Activated naive CD8-positive, alpha-beta T cell treated with anti-CD3 and anti-CD28 coated beads for 36 hours (primary cell): ENCODE data around the gene MAD1L1. TPM values are rescaled to one million over a fixed set of nuclear protein-coding genes. Genes with fewer than 3 reads are reported as not detected.

Source experiments
- DNase-seq: peaks from one replicate; pipeline ENCODE4 v3.0.0; 2021
- H3K27ac Mint-ChIP-seq: one replicate; pipeline ENCODE4 v1.8.0; 2022; ENCODE audit warnings: mild to moderate bottlenecking, moderate library complexity, mixed read lengths
- H3K27me3 Mint-ChIP-seq: one replicate; pipeline ENCODE4 v1.8.0; 2022; ENCODE audit warnings: mild to moderate bottlenecking, mixed read lengths
- H3K36me3 Mint-ChIP-seq: one replicate; pipeline ENCODE4 v1.8.0; 2021; ENCODE audit warnings: mild to moderate bottlenecking, mixed read lengths
- H3K4me1 Mint-ChIP-seq: one replicate; pipeline ENCODE4 v1.8.0; 2021; ENCODE audit warnings: mixed read lengths
- H3K4me3 Mint-ChIP-seq: one replicate; pipeline ENCODE4 v1.8.0; 2022; ENCODE audit warnings: mild to moderate bottlenecking, moderate library complexity, mixed read lengths
- H3K9me3 Mint-ChIP-seq: one replicate; pipeline ENCODE4 v1.8.0; 2022; ENCODE audit warnings: mixed read lengths
- total RNA-seq, 2 experiments: library from RNA; stranded (reverse); gene quantifications; one replicate each; pipeline ENCODE4 v1.2.3, GENCODE V29; 2021

Gene MAD1L1
- total RNA-seq, 2 experiments from 2014 or later = 36.5 to 37.8 TPM

DNA sequence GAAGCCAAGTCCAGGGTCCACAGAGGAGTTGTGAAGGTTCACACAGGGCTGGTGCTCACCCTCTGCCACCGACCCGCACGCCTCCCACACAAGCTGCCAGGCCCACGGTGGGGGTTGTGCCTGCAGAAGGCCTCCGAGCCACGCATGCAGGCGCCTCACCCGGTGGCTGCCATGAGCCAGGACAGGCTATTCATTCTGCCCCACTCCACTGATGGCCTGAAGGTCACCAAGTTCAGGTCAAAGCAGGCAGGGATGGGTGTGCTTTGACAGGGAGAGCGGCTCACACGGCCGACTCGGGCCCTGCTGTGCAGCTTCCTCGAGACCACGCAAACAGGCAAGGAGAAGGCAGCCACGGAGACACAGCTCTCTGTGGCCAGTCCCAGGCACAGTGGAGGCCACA lies 143.9 kb downstream of the MAD1L1 start:
- no peaks in the 10 kb centered on the region for H3K27me3 Mint-ChIP-seq
- no peak for DNase-seq
- H3K9me3 Mint-ChIP-seq = no peaks in the 10 kb centered on the region
- no peak overlapping the region for H3K4me3 Mint-ChIP-seq
- H3K4me1 Mint-ChIP-seq = peaks cover 31% of the 10 kb centered on the region
- no peak overlapping the region for H3K27ac Mint-ChIP-seq
- peaks cover 9% of the 10 kb centered on the region for H3K36me3 Mint-ChIP-seq

DNA sequence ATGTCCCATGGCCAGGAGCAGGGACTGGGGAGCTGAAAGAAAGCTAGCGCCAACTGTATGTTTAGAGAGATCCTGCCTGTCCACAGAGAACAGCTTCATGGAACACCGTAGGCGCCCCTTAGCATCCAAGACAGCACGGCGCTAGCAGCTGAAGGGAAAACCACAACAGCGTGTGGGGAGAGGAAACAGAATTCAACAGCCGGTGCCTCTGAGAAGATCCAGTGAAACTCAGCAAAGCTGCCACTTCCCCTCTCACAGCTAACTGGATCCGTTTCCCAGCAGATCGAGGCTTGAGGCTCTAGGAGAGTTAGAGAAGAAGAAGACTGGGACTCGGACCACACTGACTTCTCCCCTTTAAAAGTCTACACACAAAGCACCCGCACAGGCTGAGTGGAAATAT lies 145.0 kb downstream of the MAD1L1 start:
- DNase-seq = no peak
- no peak overlapping the region for H3K27ac Mint-ChIP-seq
- H3K4me3 Mint-ChIP-seq = no peak overlapping the region
- H3K36me3 Mint-ChIP-seq = peaks cover 6% of the 10 kb centered on the region
- H3K9me3 Mint-ChIP-seq = no peaks in the 10 kb centered on the region
- H3K4me1 Mint-ChIP-seq = peaks cover 34% of the 10 kb centered on the region
- H3K27me3 Mint-ChIP-seq = no peaks in the 10 kb centered on the region

DNA sequence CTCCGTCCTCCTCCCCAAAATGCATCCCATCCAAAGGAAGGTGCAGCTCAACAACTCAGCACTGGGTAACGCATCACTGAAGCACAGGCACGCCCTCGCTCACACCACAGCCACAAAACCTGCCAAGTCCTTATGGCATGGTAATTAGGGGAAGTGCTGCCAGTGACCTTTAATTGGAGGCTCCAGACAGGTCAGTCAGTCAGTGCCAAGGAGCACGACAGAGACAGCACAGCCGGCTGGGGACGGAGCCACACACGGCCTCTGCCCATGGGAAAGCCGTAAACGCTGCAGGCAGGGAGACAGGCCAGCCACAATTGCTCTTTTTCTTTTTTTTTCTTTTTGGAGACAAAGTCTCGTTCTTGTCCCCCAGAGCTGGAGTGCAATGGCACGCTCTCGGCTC lies 146.5 kb downstream of the MAD1L1 start:
- Mint-ChIP-seq H3K27me3 (no peaks in the 10 kb centered on the region), H3K4me3 (no peak overlapping the region), H3K4me1 (peaks cover 34% of the 10 kb centered on the region), H3K36me3 (peaks cover 6% of the 10 kb centered on the region), H3K27ac (no peak overlapping the region), H3K9me3 (no peaks in the 10 kb centered on the region)
- no peak for DNase-seq

- Mint-ChIP-seq H3K36me3 (peaks cover 6% of the 10 kb centered on the region), H3K4me1 (peaks cover 34% of the 10 kb centered on the region), H3K27ac (no peak overlapping the region), H3K27me3 (no peaks in the 10 kb centered on the region), H3K4me3 (no peak overlapping the region), H3K9me3 (no peaks in the 10 kb centered on the region)
- DNase-seq = no peak
These were observed 146.9 kb downstream of the MAD1L1 start for GRCh38 chr7:2085804-2086203.

DNA sequence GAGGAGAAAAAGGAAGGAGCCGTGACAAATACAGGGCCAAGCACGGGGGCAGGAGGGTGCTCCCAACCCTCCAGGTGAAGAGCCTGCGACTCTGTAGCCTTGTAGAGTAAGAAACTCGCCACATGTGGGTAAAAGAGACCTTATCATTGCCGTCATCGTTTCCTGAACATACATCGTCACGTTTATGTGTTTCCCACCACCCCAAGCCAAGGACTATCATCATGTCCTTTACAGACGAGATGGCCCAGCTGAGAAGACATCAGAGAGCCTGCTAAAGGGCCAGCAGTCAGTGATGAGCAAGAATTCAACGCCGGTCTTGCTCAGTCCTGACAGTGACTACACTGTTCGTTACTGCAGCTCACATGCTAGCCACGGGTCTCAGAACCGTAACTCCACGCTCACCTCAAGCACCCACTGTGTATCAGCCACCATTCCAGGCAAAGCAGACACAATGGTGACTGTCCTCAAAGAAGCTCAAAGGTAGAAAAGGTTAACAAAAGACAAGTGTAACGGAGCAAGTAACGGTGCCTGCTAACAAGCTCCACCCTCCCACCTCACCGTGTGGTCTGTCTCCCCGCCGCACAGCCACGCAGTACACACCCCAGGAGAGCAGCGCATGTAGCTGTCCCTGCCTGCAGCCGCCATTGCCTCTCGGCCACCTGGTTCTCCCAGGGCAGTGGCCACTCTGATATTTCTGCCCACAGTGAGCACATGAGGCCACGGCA lies 147.8 kb downstream of the MAD1L1 start:
- DNase-seq = no peak
- peak overlapping the region; percentile 12 for H3K27ac Mint-ChIP-seq
- peaks cover 34% of the 10 kb centered on the region for H3K4me1 Mint-ChIP-seq

GRCh38 chr7:2084331-2084730 lies 148.4 kb downstream of the MAD1L1 start:
- no peaks in the 10 kb centered on the region for H3K9me3 Mint-ChIP-seq
- H3K27me3 Mint-ChIP-seq = no peaks in the 10 kb centered on the region
- H3K27ac Mint-ChIP-seq = no peak overlapping the region
- H3K4me3 Mint-ChIP-seq = no peak overlapping the region
- H3K4me1 Mint-ChIP-seq = peaks cover 40% of the 10 kb centered on the region
- H3K36me3 Mint-ChIP-seq = peaks cover 6% of the 10 kb centered on the region
- DNase-seq = peak; percentile 37

More for the DNA sequence above, 147.8 kb downstream of the MAD1L1 start:
- peaks cover 6% of the 10 kb centered on the region for H3K36me3 Mint-ChIP-seq
- H3K27me3 Mint-ChIP-seq = no peaks in the 10 kb centered on the region
- H3K4me3 Mint-ChIP-seq = no peak overlapping the region
- no peaks in the 10 kb centered on the region for H3K9me3 Mint-ChIP-seq

DNA sequence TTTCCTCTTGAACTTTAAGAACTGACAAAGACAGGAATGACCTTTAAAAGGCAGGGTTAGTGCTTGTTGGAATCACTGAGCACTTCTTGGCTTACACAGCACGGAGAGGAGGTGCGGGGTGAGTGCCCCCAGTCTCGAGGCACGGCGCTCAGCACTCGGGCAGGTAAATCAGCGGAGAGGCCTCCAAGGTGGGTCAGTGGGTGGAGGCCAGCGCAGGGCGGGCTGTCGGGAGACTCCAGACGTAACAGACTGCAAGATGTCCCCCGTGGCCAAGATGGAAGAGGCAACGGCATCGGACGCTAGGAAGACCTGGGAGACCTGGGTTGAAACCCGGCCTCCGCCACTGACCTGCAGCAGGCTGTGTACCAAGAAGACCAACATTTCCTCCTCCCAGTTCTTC lies 149.4 kb downstream of the MAD1L1 start:
- Mint-ChIP-seq H3K36me3 (peaks cover 6% of the 10 kb centered on the region), H3K27ac (no peak overlapping the region), H3K4me1 (peaks cover 40% of the 10 kb centered on the region), H3K4me3 (no peak overlapping the region), H3K27me3 (no peaks in the 10 kb centered on the region), H3K9me3 (no peaks in the 10 kb centered on the region)
- no peak for DNase-seq

- no peak overlapping the region for H3K27ac Mint-ChIP-seq
- no peaks in the 10 kb centered on the region for H3K27me3 Mint-ChIP-seq
- H3K4me3 Mint-ChIP-seq = no peak overlapping the region
These were observed 150.4 kb downstream of the MAD1L1 start for GRCh38 chr7:2082139-2082998.

DNA sequence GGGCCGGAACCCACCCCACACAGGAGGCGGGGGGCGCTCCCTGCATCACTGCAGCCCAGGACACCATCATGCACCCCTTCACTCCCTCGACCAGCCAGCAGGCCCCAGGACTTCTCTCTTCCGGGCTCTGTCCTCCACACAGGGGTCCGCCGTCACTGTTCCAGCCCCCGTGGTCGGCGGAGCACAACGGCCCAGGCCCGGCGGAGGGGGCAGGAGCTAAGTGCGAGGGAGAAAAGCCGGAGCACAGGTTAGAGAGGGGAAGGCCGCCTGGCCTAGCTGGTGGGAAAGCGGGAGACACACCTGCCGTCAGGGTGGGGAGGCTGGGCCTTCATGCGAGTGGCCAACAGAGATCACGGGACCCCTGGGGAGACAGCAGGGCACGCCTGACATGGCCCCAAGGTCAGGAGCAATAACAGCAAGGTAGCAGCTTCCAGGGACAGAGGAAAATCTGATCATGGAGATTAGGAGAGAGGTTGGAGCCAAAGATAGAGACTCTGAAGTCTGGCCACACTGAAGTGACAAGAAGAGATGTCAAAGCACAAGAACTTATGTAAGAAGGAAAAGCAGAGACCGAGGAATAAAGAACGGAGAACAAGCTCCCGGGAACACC lies 151.1 kb downstream of the MAD1L1 start:
- Mint-ChIP-seq H3K4me3 (no peak overlapping the region), H3K27ac (no peak overlapping the region)

More at GRCh38 chr7:2082139-2082998, 150.4 kb downstream of the MAD1L1 start:
- no peak for DNase-seq
- Mint-ChIP-seq H3K4me1 (peaks cover 33% of the 10 kb centered on the region), H3K36me3 (peaks cover 6% of the 10 kb centered on the region), H3K9me3 (no peaks in the 10 kb centered on the region)

DNA sequence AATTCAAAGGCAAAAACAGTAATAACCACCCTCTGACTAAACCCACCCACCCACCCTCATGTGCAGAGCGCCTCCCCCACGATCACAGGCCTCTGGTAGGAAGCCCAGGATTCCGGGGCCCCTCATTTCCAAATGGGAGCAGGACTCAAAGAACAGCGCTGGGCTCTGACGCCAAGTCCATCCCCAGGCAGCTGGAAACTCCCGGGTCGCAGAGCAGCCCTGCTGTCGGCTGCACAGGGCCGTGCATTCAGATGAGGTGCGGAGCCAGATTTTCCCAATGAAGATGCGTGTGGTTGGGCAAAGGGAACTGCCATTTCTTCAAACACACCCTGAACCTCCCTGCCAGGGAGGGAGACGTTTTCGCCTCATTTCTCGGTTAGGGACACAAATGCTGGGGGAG lies 152.3 kb downstream of the MAD1L1 start:
- Mint-ChIP-seq H3K4me3 (no peak overlapping the region), H3K36me3 (peaks cover 3% of the 10 kb centered on the region), H3K27me3 (no peaks in the 10 kb centered on the region), H3K27ac (no peak overlapping the region), H3K4me1 (peaks cover 29% of the 10 kb centered on the region), H3K9me3 (no peaks in the 10 kb centered on the region)
- DNase-seq = no peak

More for the DNA sequence above, 151.1 kb downstream of the MAD1L1 start:
- Mint-ChIP-seq H3K9me3 (no peaks in the 10 kb centered on the region), H3K27me3 (no peaks in the 10 kb centered on the region), H3K4me1 (peaks cover 33% of the 10 kb centered on the region), H3K36me3 (peaks cover 3% of the 10 kb centered on the region)
- no peak for DNase-seq

GRCh38 chr7:2080060-2080387 lies 152.7 kb downstream of the MAD1L1 start:
- no peak overlapping the region for H3K4me3 Mint-ChIP-seq
- H3K27me3 Mint-ChIP-seq = no peaks in the 10 kb centered on the region
- H3K27ac Mint-ChIP-seq = no peak overlapping the region
- no peak for DNase-seq
- H3K36me3 Mint-ChIP-seq = peaks cover 3% of the 10 kb centered on the region
- peaks cover 25% of the 10 kb centered on the region for H3K4me1 Mint-ChIP-seq
- H3K9me3 Mint-ChIP-seq = no peaks in the 10 kb centered on the region

GRCh38 chr7:2079332-2080059 lies 153.2 kb downstream of the MAD1L1 start:
- DNase-seq = no peak

DNA sequence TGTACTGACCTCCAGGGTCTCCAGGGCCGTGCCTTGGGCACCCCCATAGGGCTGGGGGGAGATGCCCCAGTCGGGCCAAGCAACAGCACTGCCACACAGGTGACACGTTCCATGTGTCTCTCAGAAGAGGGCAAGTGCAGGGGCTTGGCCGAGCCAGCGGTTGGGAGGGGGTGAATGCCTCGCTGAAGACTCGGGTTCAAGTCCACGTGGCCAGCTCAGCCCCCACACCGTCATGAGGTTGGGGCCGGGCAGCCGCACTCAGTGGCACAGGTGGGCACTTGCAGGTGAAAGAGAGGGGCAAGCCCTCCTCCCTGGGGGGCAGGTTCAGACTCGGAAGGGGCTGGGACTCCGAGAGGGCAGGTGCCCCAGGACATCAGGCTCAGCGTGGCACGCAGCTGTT lies 153.8 kb downstream of the MAD1L1 start:
- H3K9me3 Mint-ChIP-seq = no peaks in the 10 kb centered on the region
- no peak overlapping the region for H3K27ac Mint-ChIP-seq
- peaks cover 14% of the 10 kb centered on the region for H3K4me1 Mint-ChIP-seq
- no peak overlapping the region for H3K4me3 Mint-ChIP-seq
- no peaks in the 10 kb centered on the region for H3K27me3 Mint-ChIP-seq
- peaks cover under 1% of the 10 kb centered on the region for H3K36me3 Mint-ChIP-seq
- no peak for DNase-seq

More at GRCh38 chr7:2079332-2080059, 153.2 kb downstream of the MAD1L1 start:
- Mint-ChIP-seq H3K4me1 (peaks cover 20% of the 10 kb centered on the region), H3K9me3 (no peaks in the 10 kb centered on the region), H3K27ac (no peak overlapping the region), H3K27me3 (no peaks in the 10 kb centered on the region), H3K4me3 (no peak overlapping the region), H3K36me3 (peaks cover 3% of the 10 kb centered on the region)

- H3K4me3 Mint-ChIP-seq = no peak overlapping the region
- H3K36me3 Mint-ChIP-seq = peaks cover 1% of the 10 kb centered on the region
- H3K4me1 Mint-ChIP-seq = peaks cover 21% of the 10 kb centered on the region
- no peak overlapping the region for H3K27ac Mint-ChIP-seq
- no peaks in the 10 kb centered on the region for H3K27me3 Mint-ChIP-seq
- H3K9me3 Mint-ChIP-seq = no peaks in the 10 kb centered on the region
- DNase-seq = no peak
These were observed 156.1 kb downstream of the MAD1L1 start for GRCh38 chr7:2076649-2077064.

DNA sequence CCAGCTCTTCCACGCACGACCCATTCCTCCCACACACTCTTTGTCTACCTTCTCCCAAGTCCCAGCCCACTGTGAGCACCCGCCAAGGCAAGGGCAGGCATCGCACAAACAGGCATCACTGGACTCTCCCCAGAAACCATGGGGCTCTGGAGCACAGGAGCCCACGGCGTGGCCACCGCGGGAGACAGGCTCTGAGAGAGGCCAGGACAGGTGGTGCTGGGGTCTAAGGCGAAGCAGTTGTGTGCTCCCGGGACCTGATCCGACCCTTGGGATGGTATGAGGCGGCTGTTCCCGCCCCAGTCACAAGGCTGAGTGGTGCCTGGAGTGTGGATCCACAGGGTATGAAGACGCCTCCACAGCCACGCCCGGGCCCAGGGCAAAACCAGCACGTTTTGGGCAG lies 156.9 kb downstream of the MAD1L1 start:
- no peak overlapping the region for H3K27ac Mint-ChIP-seq
- no peak for DNase-seq

More for the DNA sequence above, 156.9 kb downstream of the MAD1L1 start:
- Mint-ChIP-seq H3K27me3 (no peaks in the 10 kb centered on the region), H3K9me3 (no peaks in the 10 kb centered on the region), H3K4me1 (peaks cover 21% of the 10 kb centered on the region), H3K4me3 (no peak overlapping the region), H3K36me3 (peaks cover 1% of the 10 kb centered on the region)
